HG03469 (cell line): ENCODE results near the gene DAB1.
A peak's percentile ranks its signal among the peaks of the same experiment; 100 is the strongest.

Experiments used
- ATAC-seq: cut with Tn5 transposase; IDR thresholded peaks from one replicate; pipeline ENCODE4 v1.9.1; 2021; ENCODE audit warnings: mild to moderate bottlenecking, moderate library complexity, moderate number of reproducible peaks; ENCODE audit not compliant: unreplicated experiment

Gene DAB1

GRCh38 chr1:57179001-57179400 is 244.9 kb downstream of the DAB1 start:
- ATAC-seq = no peak

GRCh38 chr1:57175506-57175905 is 248.4 kb downstream of the DAB1 start:
- no peak for ATAC-seq

GRCh38 chr1:57172040-57172439 is 251.8 kb downstream of the DAB1 start:
- no peak for ATAC-seq

- no peak for ATAC-seq
Observed at GRCh38 chr1:57167997-57168396, 255.9 kb downstream of the DAB1 start.

- ATAC-seq = no peak
Observed at GRCh38 chr1:57165546-57165945, 258.3 kb downstream of the DAB1 start.

- ATAC-seq = no peak
Observed at GRCh38 chr1:57164584-57164983, 259.3 kb downstream of the DAB1 start.

GRCh38 chr1:57163789-57164188 is 260.1 kb downstream of the DAB1 start:
- ATAC-seq = no peak

- ATAC-seq = no peak
Observed at GRCh38 chr1:57163325-57163724, 260.5 kb downstream of the DAB1 start.

- no peak for ATAC-seq
Observed at GRCh38 chr1:57162607-57163261, 261.1 kb downstream of the DAB1 start.

GRCh38 chr1:57160594-57160993 is 263.3 kb downstream of the DAB1 start:
- ATAC-seq = no peak

GRCh38 chr1:57158604-57158998 is 265.3 kb downstream of the DAB1 start:
- ATAC-seq = no peak

GRCh38 chr1:57157818-57158603 is 265.8 kb downstream of the DAB1 start:
- ATAC-seq = peak; percentile 70

GRCh38 chr1:57156907-57157306 is 267.0 kb downstream of the DAB1 start:
- ATAC-seq = no peak

GRCh38 chr1:57146100-57146499 is 277.8 kb downstream of the DAB1 start:
- ATAC-seq = no peak

- no peak for ATAC-seq
Observed at GRCh38 chr1:57142999-57143398, 280.9 kb downstream of the DAB1 start.

- ATAC-seq = no peak
Observed at GRCh38 chr1:57142169-57142568, 281.7 kb downstream of the DAB1 start.

- no peak for ATAC-seq
Observed at GRCh38 chr1:57138432-57139078, 285.3 kb downstream of the DAB1 start.

GRCh38 chr1:57137980-57138379 is 285.9 kb downstream of the DAB1 start:
- peak; percentile 82 for ATAC-seq

GRCh38 chr1:57134803-57135202 is 289.1 kb downstream of the DAB1 start:
- no peak for ATAC-seq

GRCh38 chr1:57133686-57134085 is 290.2 kb downstream of the DAB1 start:
- no peak for ATAC-seq

- no peak for ATAC-seq
Observed at GRCh38 chr1:57132993-57133622, 290.8 kb downstream of the DAB1 start.
